ENCODE results near the gene TPCN2. TPM values are rescaled to one million over a fixed set of nuclear protein-coding genes. Genes with fewer than 3 reads are reported as not detected.
A peak's percentile ranks its signal among the peaks of the same experiment; 100 is the strongest.

Gene TPCN2
- polyA plus RNA-seq, 3 donors = 29.3 to 52.8 (median 31.5) TPM

GRCh38 chr11:69134957-69135356 is 86.2 kb downstream of the TPCN2 start:
- intact Hi-C loops (cut with micrococcal nuclease) = no loop called here
- H3K27ac ChIP-seq (ENCODE audit: low read depth in 1 of 2, low read length in 2 of 2) = no peak overlapping the region
- 100% methylated on average over 4 of the region's 8 CpGs for WGBS (ENCODE audit: insufficient coverage)
- H3K4me2 ChIP-seq (replicated peaks; ENCODE audit: extremely low read depth, low read length, poor library complexity, severe bottlenecking) = no peak overlapping the region
- H3K4me3 Mint-ChIP-seq = no peak overlapping the region
- no peak for DNase-seq
- no peak overlapping the region for H2AFZ ChIP-seq (ENCODE audit: insufficient read depth, low read depth, low read length, poor library complexity, severe bottlenecking)
- H3K36me3 Mint-ChIP-seq = no peaks in the 10 kb centered on the region
- peaks cover 21 to 39% (median 27%) of the 10 kb centered on the region in 7 donors for H3K9me3 Mint-ChIP-seq
- peak overlapping the region in 1 of 7 donors; percentile 3 for H3K27ac Mint-ChIP-seq
- no peak overlapping the region for H3K9ac ChIP-seq (ENCODE audit: insufficient read depth, low read length, poor library complexity, severe bottlenecking)
- peaks cover 0 to 2% (median 2%) of the 10 kb centered on the region in 3 donors for H3K27me3 Mint-ChIP-seq (ENCODE audit: low read depth in 3 of 3)
- no peaks in the 10 kb centered on the region for H4K20me1 ChIP-seq (ENCODE audit: insufficient read depth, low read length)
- H3K36me3 ChIP-seq (replicated peaks in 1 of 2; ENCODE audit: control insufficient read depth in 1 of 2, insufficient read depth in 2 of 2, low read length in 2 of 2) = no peaks in the 10 kb centered on the region
- no peak overlapping the region for H3K4me3 ChIP-seq (replicated peaks in 1 of 3; ENCODE audit: low read depth in 2 of 3, low read length in 3 of 3)
- TF ChIP-seq, protein P1, sequence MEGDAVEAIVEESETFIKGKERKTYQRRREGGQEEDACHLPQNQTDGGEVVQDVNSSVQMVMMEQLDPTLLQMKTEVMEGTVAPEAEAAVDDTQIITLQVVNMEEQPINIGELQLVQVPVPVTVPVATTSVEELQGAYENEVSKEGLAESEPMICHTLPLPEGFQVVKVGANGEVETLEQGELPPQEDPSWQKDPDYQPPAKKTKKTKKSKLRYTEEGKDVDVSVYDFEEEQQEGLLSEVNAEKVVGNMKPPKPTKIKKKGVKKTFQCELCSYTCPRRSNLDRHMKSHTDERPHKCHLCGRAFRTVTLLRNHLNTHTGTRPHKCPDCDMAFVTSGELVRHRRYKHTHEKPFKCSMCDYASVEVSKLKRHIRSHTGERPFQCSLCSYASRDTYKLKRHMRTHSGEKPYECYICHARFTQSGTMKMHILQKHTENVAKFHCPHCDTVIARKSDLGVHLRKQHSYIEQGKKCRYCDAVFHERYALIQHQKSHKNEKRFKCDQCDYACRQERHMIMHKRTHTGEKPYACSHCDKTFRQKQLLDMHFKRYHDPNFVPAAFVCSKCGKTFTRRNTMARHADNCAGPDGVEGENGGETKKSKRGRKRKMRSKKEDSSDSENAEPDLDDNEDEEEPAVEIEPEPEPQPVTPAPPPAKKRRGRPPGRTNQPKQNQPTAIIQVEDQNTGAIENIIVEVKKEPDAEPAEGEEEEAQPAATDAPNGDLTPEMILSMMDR (IDR thresholded peaks at IDR 0.05) = no peak
- H3K9me3 ChIP-seq (replicated peaks in 1 of 2; ENCODE audit: control insufficient read depth in 1 of 2, insufficient read depth in 1 of 2, low read length in 2 of 2) = peaks cover 12 to 20% of the 10 kb centered on the region in 2 donors
- H3K4me1 Mint-ChIP-seq = peaks cover 3% of the 10 kb centered on the region
- H3K4me1 ChIP-seq (ENCODE audit: control insufficient read depth in 1 of 2, insufficient read depth in 2 of 2, low read length in 2 of 2) = no peaks in the 10 kb centered on the region
- no peaks in the 10 kb centered on the region for H3K79me2 ChIP-seq (ENCODE audit: insufficient read depth, low read length)
- no peaks in the 10 kb centered on the region for H3K27me3 ChIP-seq (ENCODE audit: control insufficient read depth in 2 of 2, insufficient read depth in 2 of 2, low read length in 2 of 2)

DNA sequence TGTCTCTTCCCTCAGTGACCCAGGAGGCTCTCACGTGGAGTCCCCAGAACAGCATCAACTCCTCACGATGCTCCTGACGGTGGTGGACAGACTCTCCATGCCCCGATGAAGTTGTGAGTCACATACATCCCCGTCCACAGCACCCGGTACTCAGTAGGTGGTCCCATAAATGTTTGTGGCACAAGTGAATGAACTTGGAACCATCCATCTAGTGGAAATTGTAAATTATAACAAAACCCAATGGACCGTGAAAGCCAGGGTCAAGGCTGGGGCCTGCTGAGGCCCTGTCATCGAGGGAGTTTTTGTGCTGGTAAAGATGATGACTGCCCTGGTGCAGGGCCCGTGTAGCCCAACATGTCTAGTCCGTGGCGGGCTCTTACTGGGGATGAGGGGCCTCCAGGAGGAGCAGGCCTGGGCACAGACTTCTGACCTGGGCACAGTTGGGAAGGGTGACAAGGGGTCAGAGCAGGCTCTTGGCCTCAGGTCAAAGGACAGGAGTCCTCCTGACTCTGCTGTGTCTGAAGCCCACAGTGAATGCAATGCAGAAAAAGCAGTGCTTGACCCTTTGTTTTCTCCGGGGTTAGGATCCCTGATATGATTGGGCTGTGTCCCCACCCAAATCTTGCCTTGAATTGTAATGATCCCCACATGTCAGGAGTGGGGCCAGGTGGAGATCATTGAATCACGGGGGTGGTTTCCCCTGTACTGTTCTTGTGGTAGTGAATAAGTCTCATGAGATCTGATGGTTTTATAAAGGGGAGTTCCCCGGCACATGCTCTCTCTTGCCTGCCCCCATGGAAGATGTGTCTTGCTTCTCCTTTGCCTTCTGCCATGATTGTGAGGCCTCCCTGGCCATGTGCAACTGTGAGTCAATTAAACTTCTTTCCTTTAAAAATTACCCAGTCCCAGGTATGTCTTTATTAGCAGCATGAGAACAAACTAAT is 87.0 kb downstream of the TPCN2 start:
- Mint-ChIP-seq H3K27ac (no peak overlapping the region), H3K4me3 (no peak overlapping the region), H3K36me3 (no peaks in the 10 kb centered on the region), H3K4me1 (peaks cover 3% of the 10 kb centered on the region), H3K9me3 (peaks cover 21 to 39% (median 27%) of the 10 kb centered on the region in 7 donors), H3K27me3 (ENCODE audit: low read depth in 3 of 3) (peaks cover 0 to 2% (median 2%) of the 10 kb centered on the region in 3 donors)
- DNase-seq = no peak
- no peak overlapping the region for H2AFZ ChIP-seq (ENCODE audit: insufficient read depth, low read depth, low read length, poor library complexity, severe bottlenecking)
- H3K27me3 ChIP-seq (ENCODE audit: control insufficient read depth in 2 of 2, insufficient read depth in 2 of 2, low read length in 2 of 2) = no peaks in the 10 kb centered on the region
- TF ChIP-seq, protein P1 (IDR thresholded peaks at IDR 0.05) = no peak
- no peaks in the 10 kb centered on the region for H3K79me2 ChIP-seq (ENCODE audit: insufficient read depth, low read length)
- H3K4me3 ChIP-seq (replicated peaks in 1 of 3; ENCODE audit: low read depth in 2 of 3, low read length in 3 of 3) = no peak overlapping the region
- WGBS (ENCODE audit: insufficient coverage) = 93% methylated on average over 10 of the region's 14 CpGs
- H3K4me1 ChIP-seq (ENCODE audit: control insufficient read depth in 1 of 2, insufficient read depth in 2 of 2, low read length in 2 of 2) = no peaks in the 10 kb centered on the region
- H4K20me1 ChIP-seq (ENCODE audit: insufficient read depth, low read length) = no peaks in the 10 kb centered on the region
- intact Hi-C loops (cut with micrococcal nuclease) = no loop called here
- H3K27ac ChIP-seq (ENCODE audit: low read depth in 1 of 2, low read length in 2 of 2) = no peak overlapping the region
- H3K9ac ChIP-seq (ENCODE audit: insufficient read depth, low read length, poor library complexity, severe bottlenecking) = no peak overlapping the region
- H3K36me3 ChIP-seq (replicated peaks in 1 of 2; ENCODE audit: control insufficient read depth in 1 of 2, insufficient read depth in 2 of 2, low read length in 2 of 2) = no peaks in the 10 kb centered on the region
- peaks cover 12 to 20% of the 10 kb centered on the region in 2 donors for H3K9me3 ChIP-seq (replicated peaks in 1 of 2; ENCODE audit: control insufficient read depth in 1 of 2, insufficient read depth in 1 of 2, low read length in 2 of 2)
- H3K4me2 ChIP-seq (replicated peaks; ENCODE audit: extremely low read depth, low read length, poor library complexity, severe bottlenecking) = no peak overlapping the region
